GM12865 (cell line): ENCODE results near the gene ACADS.
A peak's percentile ranks its signal among the peaks of the same experiment; 100 is the strongest.

ENCODE experiments used
- DNase-seq: peaks from one replicate; pipeline ENCODE4 v3.0.0; 2010; ENCODE audit warnings: low read depth
- H3K4me3 ChIP-seq: 2 replicates; pipeline ENCODE4 v1.5.1; 2011; ENCODE audit warnings: mild to moderate bottlenecking, low read depth, low read length, control low read depth
- CTCF ChIP-seq: IDR thresholded peaks from 2 replicates; pipeline ENCODE4 v1.5.1; 2011; ENCODE audit warnings: low read length, control low read depth, low read depth, inconsistent platforms; ENCODE audit not compliant: insufficient read depth; ENCODE audit errors: missing control alignments

ACADS gene

GRCh38 chr12:120686151-120686689 is 39.4 kb upstream of the ACADS start:
- no peak for TF ChIP-seq CTCF
- peak; percentile 99 for DNase-seq
- H3K4me3 ChIP-seq = peak overlapping the region; percentile 79

GRCh38 chr12:120686690-120687577 is 38.7 kb upstream of the ACADS start, which contains the start of gene MLEC:
Gene MLEC, plus strand, starts transcription at chr12:120687149. Its CDS starts 148 bp downstream, at chr12:120687297.
- H3K4me3 ChIP-seq = peak within 1 kb of the TSS; percentile 90
- TF ChIP-seq CTCF = peak; percentile 34
- DNase-seq = peak; percentile 99

GRCh38 chr12:120687578-120688289 is 37.9 kb upstream of the ACADS start:
- peak overlapping the region; percentile 90 for H3K4me3 ChIP-seq
- peak; percentile 59 for DNase-seq
- TF ChIP-seq CTCF = no peak

- DNase-seq = peak; percentile 34
- no peak for TF ChIP-seq CTCF
- peak overlapping the region; percentile 90 for H3K4me3 ChIP-seq
Observed at GRCh38 chr12:120688527-120689071, 37.0 kb upstream of the ACADS start.

- no peak for DNase-seq
- peak overlapping the region; percentile 90 for H3K4me3 ChIP-seq
- TF ChIP-seq CTCF = no peak
Observed at GRCh38 chr12:120689397-120690082, 36.1 kb upstream of the ACADS start.

- DNase-seq = no peak
- TF ChIP-seq CTCF = no peak
- H3K4me3 ChIP-seq = no peak overlapping the region
Observed at GRCh38 chr12:120690083-120690450, 35.6 kb upstream of the ACADS start.
